ENCODE data around the gene BARHL1.

BARHL1 gene

DNA sequence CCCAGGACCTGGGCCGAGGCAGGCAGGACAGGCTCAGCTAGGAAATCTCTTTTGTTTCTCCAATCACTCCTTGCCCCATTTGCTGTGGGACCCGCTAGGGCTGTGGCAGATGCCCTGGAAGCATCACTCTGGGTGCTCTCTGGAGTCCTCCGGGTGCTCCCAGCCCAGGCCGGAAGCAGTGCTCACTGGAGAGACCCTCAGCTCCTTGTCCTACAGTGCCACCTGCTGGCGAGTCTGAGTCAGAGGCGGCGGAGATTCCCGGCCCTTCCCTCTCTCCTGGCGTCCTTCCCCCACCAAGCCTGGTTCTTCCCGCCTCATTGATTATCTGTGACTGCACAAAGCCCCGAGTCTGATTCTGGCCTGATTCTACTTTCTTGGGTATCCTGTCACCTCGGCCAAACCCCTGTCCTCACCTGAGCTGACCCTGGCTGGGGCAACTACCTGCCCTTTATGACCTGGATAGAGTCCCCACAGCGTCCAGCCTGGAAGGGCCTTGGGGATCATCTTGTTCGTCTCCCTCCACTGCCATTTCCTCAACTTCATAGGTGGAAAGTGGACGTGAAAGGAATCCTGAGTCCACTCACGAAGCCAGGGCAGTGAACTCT is 7.3 kb upstream of the BARHL1 start:
- peak; percentile 87 for DNase-seq (ENCODE audit: low spot score)
- TF ChIP-seq CTCF (conservative IDR thresholded peaks at IDR 0.05; ENCODE audit: low read depth), result peak; percentile 92
- POLR2A ChIA-PET (ENCODE audit: low non-redundant PET), result no interaction called here
- CTCF ChIA-PET, result interaction anchor here (0.6 to 3.2 kb wide), 13 partner anchors 9 to 316 kb away, joined by 3 to 30 read pairs (median 4); no protein-coding TSS in a partner anchor
- no peak overlapping the region for H3K27ac ChIP-seq

DNA sequence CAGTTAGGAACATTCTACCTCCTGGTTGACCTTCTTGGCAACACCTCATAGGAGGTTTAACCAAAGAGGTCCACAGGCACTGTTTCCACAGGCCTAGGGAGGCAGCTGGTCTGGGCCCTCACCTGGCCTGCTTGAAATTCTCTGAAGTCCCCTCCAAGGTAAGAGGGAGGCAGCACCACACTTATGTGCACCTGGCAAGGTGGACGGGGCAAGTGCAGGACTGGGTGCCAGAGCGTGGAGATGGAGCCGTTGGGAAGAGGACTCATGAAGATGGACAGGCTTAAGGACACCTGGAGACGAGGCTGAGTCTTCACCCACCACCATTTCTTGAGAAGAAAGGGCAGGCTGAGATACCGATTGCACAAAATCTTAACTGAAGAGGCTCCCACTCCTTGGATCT is 6.6 kb upstream of the BARHL1 start:
- no peak for DNase-seq (ENCODE audit: low spot score)
- ChIA-PET POLR2A (ENCODE audit: low non-redundant PET) (no interaction called here), CTCF (interaction anchor here (0.6 to 3.2 kb wide), 4 partner anchors 67 to 316 kb away, joined by 3 to 30 read pairs (median 4); no protein-coding TSS in a partner anchor)
- TF ChIP-seq CTCF (conservative IDR thresholded peaks at IDR 0.05; ENCODE audit: low read depth), result no peak
- H3K27ac ChIP-seq, result no peak overlapping the region

DNA sequence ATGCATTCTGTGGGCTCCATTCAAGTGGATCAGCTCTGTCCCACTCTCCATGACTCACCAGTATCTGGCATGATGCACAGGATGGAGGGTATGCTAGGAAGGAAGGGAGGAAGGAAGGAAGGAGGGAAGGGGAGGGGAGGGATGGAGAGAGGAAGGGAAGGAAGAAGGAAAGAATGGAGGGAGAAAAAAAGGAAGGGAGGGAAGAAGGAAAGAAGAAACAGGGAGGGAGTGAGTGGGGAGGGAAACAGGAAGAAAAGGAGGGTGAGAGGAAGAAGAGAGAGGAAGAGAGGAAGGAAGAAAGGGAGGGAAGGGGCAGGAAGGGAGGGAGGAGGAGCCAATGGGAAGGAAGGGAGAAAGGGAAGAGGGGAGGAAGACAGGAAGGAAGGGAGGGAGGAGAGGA is 5.3 kb upstream of the BARHL1 start:
- POLR2A ChIA-PET (ENCODE audit: low non-redundant PET), result interaction anchor here (0.6 kb wide), 1 partner anchor 227 kb away, joined by 4 read pairs; no protein-coding TSS in a partner anchor
- H3K27ac ChIP-seq, result no peak overlapping the region
- TF ChIP-seq CTCF (conservative IDR thresholded peaks at IDR 0.05; ENCODE audit: low read depth), result no peak
- DNase-seq (ENCODE audit: low spot score), result no peak
- CTCF ChIA-PET, result interaction anchor here (3.2 kb wide), 1 partner anchor 68 kb away, joined by 30 read pairs; no protein-coding TSS in a partner anchor

DNA sequence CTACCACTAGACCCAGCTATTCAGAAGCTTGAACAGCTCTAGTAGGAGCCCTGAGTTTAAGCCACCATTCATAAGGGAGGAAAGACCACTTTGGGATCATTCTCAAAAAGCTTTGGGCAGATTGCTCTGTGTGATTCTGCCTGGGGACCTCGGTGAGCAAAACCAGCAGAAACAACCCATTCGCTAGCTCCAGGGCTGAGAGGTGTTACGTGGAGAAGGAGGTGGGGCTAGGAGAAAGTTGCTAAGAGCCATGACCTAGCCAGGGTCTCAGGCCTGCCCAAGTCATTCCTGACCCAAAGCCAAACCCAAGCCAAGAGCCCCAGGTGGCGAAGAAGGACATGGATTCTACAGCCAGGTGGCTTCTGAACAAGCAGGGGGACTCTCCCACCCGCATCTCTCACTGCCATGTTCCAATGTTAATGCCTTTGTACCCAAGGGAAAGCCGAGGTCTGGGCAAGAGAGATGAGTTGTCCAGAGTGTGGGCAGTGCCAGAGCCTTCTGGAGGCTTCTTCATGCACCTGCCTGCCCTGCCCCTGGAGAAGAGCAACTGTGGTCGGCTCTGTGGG is 4.0 kb upstream of the BARHL1 start:
- POLR2A ChIA-PET (ENCODE audit: low non-redundant PET), result no interaction called here
- H3K27ac ChIP-seq, result no peak overlapping the region
- CTCF ChIA-PET, result interaction anchor here (0.6 kb wide), 2 partner anchors 166 to 1227 kb away, joined by 3 to 8 read pairs; no protein-coding TSS in a partner anchor
- DNase-seq (ENCODE audit: low spot score), result no peak
- TF ChIP-seq CTCF (conservative IDR thresholded peaks at IDR 0.05; ENCODE audit: low read depth), result no peak

DNA sequence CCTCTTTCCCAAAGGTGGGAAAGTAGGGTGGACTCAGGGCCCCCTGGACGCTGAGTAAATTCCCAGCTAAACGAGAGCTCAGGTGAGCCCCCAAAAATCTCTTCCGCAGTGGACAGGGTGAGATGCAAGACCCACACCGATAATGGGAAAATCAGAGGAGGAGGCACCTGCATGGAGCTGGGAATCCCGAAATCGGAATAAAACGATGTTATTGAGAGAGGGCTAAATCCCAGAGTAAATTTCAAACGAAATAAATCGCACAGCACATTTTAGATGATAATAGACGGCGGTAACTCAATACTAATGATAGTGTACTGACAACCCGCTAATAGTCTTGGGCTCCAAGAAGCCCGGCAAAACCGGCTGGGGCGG is 3.0 kb upstream of the BARHL1 start:
- TF ChIP-seq CTCF (conservative IDR thresholded peaks at IDR 0.05; ENCODE audit: low read depth), result no peak
- DNase-seq (ENCODE audit: low spot score), result no peak
- ChIA-PET POLR2A (ENCODE audit: low non-redundant PET) (interaction anchor here (0.6 kb wide), 1 partner anchor 1156 kb away, joined by 3 read pairs; no protein-coding TSS in a partner anchor), CTCF (no interaction called here)
- no peak overlapping the region for H3K27ac ChIP-seq

GRCh38 chr9:132582786-132583583 is 579 bp downstream of the BARHL1 start:
- H3K27ac ChIP-seq, result no peak overlapping the region
- CTCF ChIA-PET, result interaction anchor here (0.6 kb wide), 2 partner anchors 99 to 311 kb away, joined by 5 read pairs; no protein-coding TSS in a partner anchor
- TF ChIP-seq CTCF (conservative IDR thresholded peaks at IDR 0.05; ENCODE audit: low read depth), result no peak
- POLR2A ChIA-PET (ENCODE audit: low non-redundant PET), result no interaction called here
- DNase-seq (ENCODE audit: low spot score), result no peak
